ENCODE data around the gene DNAJC5.

GRCh38 chr20:63940071-63940471, 45.1 kb downstream of the DNAJC5 start:
- TF ChIP-seq CTCF (conservative IDR thresholded peaks at IDR 0.05; ENCODE audit: low read depth, low read length) (no peak), EZH2 (IDR thresholded peaks at IDR 0.05; ENCODE audit: borderline replicate concordance, low read depth, low read length, poor library complexity, severe bottlenecking) (no peak)

Data from A673 (cell line).